GM21576 (cell line): ENCODE data around the gene GTF2H1.

Experiments
- ATAC-seq: cut with Tn5 transposase; IDR thresholded peaks from one replicate; pipeline ENCODE4 v1.9.1; 2021; ENCODE audit warnings: mild to moderate bottlenecking, moderate library complexity; ENCODE audit not compliant: unreplicated experiment

Gene GTF2H1

GRCh38 chr11:18321969-18322711, at the start of gene GTF2H1, which contains the start of gene HPS5:
TSS of gene GTF2H1 (plus strand) at chr11:18322567. CDS start at chr11:18333075, 10,508 bp downstream.
TSS of gene HPS5 (minus strand) at chr11:18322140. CDS start at chr11:18317858, 4,282 bp downstream.
- ATAC-seq: peak; percentile 80

- ATAC-seq: no peak
Observed at GRCh38 chr11:18277565-18278271, 44.6 kb upstream of the GTF2H1 start.

GRCh38 chr11:18280438-18281045, 41.8 kb upstream of the GTF2H1 start:
- ATAC-seq: peak; percentile 92

- no peak for ATAC-seq
Observed at GRCh38 chr11:18282626-18283025, 39.7 kb upstream of the GTF2H1 start.

GRCh38 chr11:18285841-18286240, 36.5 kb upstream of the GTF2H1 start:
- ATAC-seq: no peak

GRCh38 chr11:18288911-18289310, 33.5 kb upstream of the GTF2H1 start:
- no peak for ATAC-seq

GRCh38 chr11:18294862-18295261, 27.5 kb upstream of the GTF2H1 start:
- ATAC-seq: peak; percentile 83

GRCh38 chr11:18295316-18295715, 27.1 kb upstream of the GTF2H1 start:
- ATAC-seq: no peak

GRCh38 chr11:18299721-18300120, 22.6 kb upstream of the GTF2H1 start:
- ATAC-seq: no peak

- ATAC-seq: no peak
Observed at GRCh38 chr11:18304745-18305144, 17.6 kb upstream of the GTF2H1 start.

- ATAC-seq: no peak
Observed at GRCh38 chr11:18307461-18308139, 14.8 kb upstream of the GTF2H1 start.

GRCh38 chr11:18308242-18308641, 14.1 kb upstream of the GTF2H1 start:
- ATAC-seq: no peak

- no peak for ATAC-seq
Observed at GRCh38 chr11:18309691-18310090, 12.7 kb upstream of the GTF2H1 start.

GRCh38 chr11:18310800-18311340, 11.5 kb upstream of the GTF2H1 start:
- ATAC-seq: peak; percentile 41

GRCh38 chr11:18312012-18312411, 10.4 kb upstream of the GTF2H1 start:
- ATAC-seq: no peak

GRCh38 chr11:18312663-18313420, 9.5 kb upstream of the GTF2H1 start:
- ATAC-seq: no peak

GRCh38 chr11:18313965-18314763, 8.2 kb upstream of the GTF2H1 start:
- ATAC-seq: no peak

- ATAC-seq: no peak
Observed at GRCh38 chr11:18314784-18315523, 7.4 kb upstream of the GTF2H1 start.

- no peak for ATAC-seq
Observed at GRCh38 chr11:18315893-18316292, 6.5 kb upstream of the GTF2H1 start.
